Activated CD8-positive, alpha-beta T cell treated with anti-CD3 and anti-CD28 coated beads for 36 hours (primary cell): ENCODE results near the gene ELAC2. TPM values are rescaled to one million over a fixed set of nuclear protein-coding genes. Genes with fewer than 3 reads are reported as not detected.

Experiments
- ATAC-seq: fragments of 200-7000 bp; cut with Tn5 transposase; one replicate; pipeline ENCODE4 v1.10.0; 2021; ENCODE audit warnings: mild to moderate bottlenecking, moderate library complexity
- CTCF ChIA-PET: fragments of 350-600 bp; sonication (Branson Sonifier 250); formaldehyde crosslinking; loops from one replicate; lab custom pipeline; 2021; ENCODE audit warnings: antibody characterized with exemption; lab: Charles Lee
- POLR2A ChIA-PET: fragments of 350-600 bp; sonication (Branson Sonifier 250); formaldehyde crosslinking; loops from one replicate; lab custom pipeline; 2021; ENCODE audit warnings: antibody characterized with exemption; lab: Charles Lee
- DNase-seq: peaks from one replicate; pipeline ENCODE4 v3.0.0-alpha.2; 2020
- H3K27ac Mint-ChIP-seq: one replicate; pipeline ENCODE4 v1.8.0; 2021; ENCODE audit warnings: mild to moderate bottlenecking, mixed read lengths
- H3K27me3 Mint-ChIP-seq: one replicate; pipeline ENCODE4 v1.8.0; 2021; ENCODE audit warnings: mixed read lengths
- H3K36me3 Mint-ChIP-seq: one replicate; pipeline ENCODE4 v1.8.0; 2021; ENCODE audit warnings: low read depth, mixed read lengths
- H3K4me1 Mint-ChIP-seq: one replicate; pipeline ENCODE4 v1.8.0; 2021; ENCODE audit warnings: low read depth, mixed read lengths
- H3K4me3 Mint-ChIP-seq: one replicate; pipeline ENCODE4 v1.8.0; 2021; ENCODE audit warnings: mild to moderate bottlenecking, moderate library complexity, mixed read lengths
- H3K9me3 Mint-ChIP-seq: one replicate; pipeline ENCODE4 v1.8.0; 2021; ENCODE audit warnings: mixed read lengths
- intact Hi-C: fragments of 100-400 bp; cut with micrococcal nuclease; formaldehyde crosslinking; loops from one replicate; pipeline ENCODE4 v1.10.0; 2022
- total RNA-seq, 2 experiments: library from RNA; stranded (reverse); gene quantifications; one replicate each; pipeline ENCODE4 v1.2.3, GENCODE V29; 2021
- TF ChIP-seq, protein P1 (sequence below): fragments of 200-600 bp; IDR thresholded peaks from one replicate; pipeline ENCODE4 v1.8.0; 2022; ENCODE audit warnings: antibody characterized with exemption, mild to moderate bottlenecking

Gene ELAC2
- total RNA-seq, 2 experiments from 2014 or later, result 60.1 to 67.6 TPM

DNA sequence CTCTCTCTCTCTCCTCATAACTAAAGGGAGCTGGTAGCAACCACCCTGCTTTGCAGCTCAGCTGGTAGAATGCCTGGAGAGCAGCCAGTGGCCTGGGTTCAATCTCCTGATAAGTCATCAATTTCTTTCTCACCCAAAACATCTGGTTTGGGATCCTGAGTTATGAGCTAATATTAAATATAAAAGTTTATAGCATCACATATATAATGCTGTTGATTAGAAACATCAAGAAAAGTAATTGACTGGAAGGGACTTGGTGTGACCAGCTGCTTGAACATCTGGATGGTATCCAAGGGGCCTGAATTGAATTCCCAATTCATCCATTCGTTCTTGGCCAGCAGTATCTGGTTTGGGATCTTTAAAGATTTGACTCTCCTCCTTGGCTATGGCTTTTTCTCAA lies 12.2 kb upstream of the ELAC2 start:
- Mint-ChIP-seq H3K27me3 (peaks cover 8% of the 10 kb centered on the region), H3K27ac (no peak overlapping the region), H3K4me1 (peaks cover 6% of the 10 kb centered on the region), H3K9me3 (no peaks in the 10 kb centered on the region), H3K36me3 (no peaks in the 10 kb centered on the region), H3K4me3 (no peak overlapping the region)
- intact Hi-C loops, result no loop called here
- ChIA-PET CTCF (interaction anchor here (0.6 to 6.1 kb wide), 21 partner anchors 10 to 1784 kb away, joined by 3 to 214 read pairs (median 5); partner anchors contain the start of gene ELAC2), POLR2A (interaction anchor here (0.6 to 1.4 kb wide), 2 partner anchors 12 to 29 kb away, joined by 3 to 11 read pairs; partner anchors contain the start of gene ELAC2)
- TF ChIP-seq, protein P1, sequence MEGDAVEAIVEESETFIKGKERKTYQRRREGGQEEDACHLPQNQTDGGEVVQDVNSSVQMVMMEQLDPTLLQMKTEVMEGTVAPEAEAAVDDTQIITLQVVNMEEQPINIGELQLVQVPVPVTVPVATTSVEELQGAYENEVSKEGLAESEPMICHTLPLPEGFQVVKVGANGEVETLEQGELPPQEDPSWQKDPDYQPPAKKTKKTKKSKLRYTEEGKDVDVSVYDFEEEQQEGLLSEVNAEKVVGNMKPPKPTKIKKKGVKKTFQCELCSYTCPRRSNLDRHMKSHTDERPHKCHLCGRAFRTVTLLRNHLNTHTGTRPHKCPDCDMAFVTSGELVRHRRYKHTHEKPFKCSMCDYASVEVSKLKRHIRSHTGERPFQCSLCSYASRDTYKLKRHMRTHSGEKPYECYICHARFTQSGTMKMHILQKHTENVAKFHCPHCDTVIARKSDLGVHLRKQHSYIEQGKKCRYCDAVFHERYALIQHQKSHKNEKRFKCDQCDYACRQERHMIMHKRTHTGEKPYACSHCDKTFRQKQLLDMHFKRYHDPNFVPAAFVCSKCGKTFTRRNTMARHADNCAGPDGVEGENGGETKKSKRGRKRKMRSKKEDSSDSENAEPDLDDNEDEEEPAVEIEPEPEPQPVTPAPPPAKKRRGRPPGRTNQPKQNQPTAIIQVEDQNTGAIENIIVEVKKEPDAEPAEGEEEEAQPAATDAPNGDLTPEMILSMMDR, result no peak
- DNase-seq (no peak), ATAC-seq (no peak)

- no peak overlapping the region for H3K4me3 Mint-ChIP-seq
- no peak for ATAC-seq
- CTCF ChIA-PET, result interaction anchor here (0.7 to 6.1 kb wide), 12 partner anchors 11 to 254 kb away, joined by 3 to 214 read pairs (median 7); partner anchors contain the start of gene ELAC2
Observed at GRCh38 chr17:13029340-13029739, 11.5 kb upstream of the ELAC2 start.

DNA sequence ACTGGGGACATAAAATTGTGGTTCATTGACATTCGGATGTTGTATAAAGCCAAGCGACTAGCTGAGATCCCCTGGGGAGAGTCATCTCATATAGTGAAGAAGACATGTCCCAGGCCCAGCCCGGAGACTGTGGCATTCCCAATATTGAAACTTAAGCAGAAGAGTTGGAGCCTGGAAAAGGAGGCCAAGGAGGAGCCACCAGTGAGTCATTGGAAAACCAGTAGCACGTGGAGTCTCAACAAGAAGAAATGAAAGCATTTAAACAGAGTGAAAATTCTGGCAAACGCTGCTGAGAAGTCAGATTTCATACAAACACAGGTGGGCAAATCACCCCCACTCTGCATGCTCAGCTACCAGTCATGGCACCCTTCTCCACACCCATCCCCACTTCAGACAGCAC lies 9.4 kb upstream of the ELAC2 start:
- Mint-ChIP-seq H3K4me3 (no peak overlapping the region), H3K27ac (no peak overlapping the region), H3K27me3 (peaks cover 8% of the 10 kb centered on the region), H3K36me3 (no peaks in the 10 kb centered on the region), H3K9me3 (no peaks in the 10 kb centered on the region), H3K4me1 (peaks cover 10% of the 10 kb centered on the region)
- POLR2A ChIA-PET, result no interaction called here
- TF ChIP-seq, protein P1, result no peak
- intact Hi-C loops, result no loop called here
- CTCF ChIA-PET, result interaction anchor here (1.1 kb wide), 1 partner anchor 8 kb away, joined by 5 read pairs; no protein-coding TSS in a partner anchor
- ATAC-seq (no peak), DNase-seq (no peak)

More at GRCh38 chr17:13029340-13029739, 11.5 kb upstream of the ELAC2 start:
- Mint-ChIP-seq H3K27ac (no peak overlapping the region), H3K9me3 (no peaks in the 10 kb centered on the region), H3K36me3 (no peaks in the 10 kb centered on the region), H3K27me3 (peaks cover 8% of the 10 kb centered on the region), H3K4me1 (peaks cover 9% of the 10 kb centered on the region)
- TF ChIP-seq, protein P1, result no peak
- POLR2A ChIA-PET, result no interaction called here
- DNase-seq, result no peak
- intact Hi-C loops, result no loop called here

GRCh38 chr17:13025687-13026086 lies 7.9 kb upstream of the ELAC2 start:
- no peak overlapping the region for H3K4me3 Mint-ChIP-seq
- H3K4me1 Mint-ChIP-seq, result peaks cover 4% of the 10 kb centered on the region
- TF ChIP-seq, protein P1, result no peak
- CTCF ChIA-PET, result no interaction called here
- DNase-seq (no peak), ATAC-seq (no peak)
- no peaks in the 10 kb centered on the region for H3K36me3 Mint-ChIP-seq
- H3K9me3 Mint-ChIP-seq, result no peaks in the 10 kb centered on the region
- POLR2A ChIA-PET, result no interaction called here
- peaks cover 8% of the 10 kb centered on the region for H3K27me3 Mint-ChIP-seq
- no peak overlapping the region for H3K27ac Mint-ChIP-seq
- intact Hi-C loops, result no loop called here

- H3K36me3 Mint-ChIP-seq, result no peaks in the 10 kb centered on the region
- no peaks in the 10 kb centered on the region for H3K9me3 Mint-ChIP-seq
- no peak overlapping the region for H3K4me3 Mint-ChIP-seq
- no peak overlapping the region for H3K27ac Mint-ChIP-seq
- H3K4me1 Mint-ChIP-seq, result peaks cover 4% of the 10 kb centered on the region
- ChIA-PET POLR2A (no interaction called here), CTCF (interaction anchor here (1.0 kb wide), 1 partner anchor 71 kb away, joined by 4 read pairs; no protein-coding TSS in a partner anchor)
- DNase-seq (no peak), ATAC-seq (no peak)
- TF ChIP-seq, protein P1, result no peak
- intact Hi-C loops, result no loop called here
- H3K27me3 Mint-ChIP-seq, result peaks cover 8% of the 10 kb centered on the region
Observed at GRCh38 chr17:13025258-13025627, 7.4 kb upstream of the ELAC2 start.
